Thoracic aorta (tissue), 2 donors: Measurements from ENCODE around the gene PLCB1. TPM values are rescaled to one million over a fixed set of nuclear protein-coding genes. Genes with fewer than 3 reads are reported as not detected.
"Not testable (repeated sequence)": the region's sequence is repeated elsewhere in the genome, so short reads cannot be mapped to it uniquely, and the experiment has no call there.

ENCODE experiments used
- ATAC-seq: fragments of 150-250 bp; one replicate; pipeline ENCODE4 v1.8.0; 2017; ENCODE audit warnings: low read depth; ENCODE audit not compliant: insufficient number of reproducible peaks, low FRiP score
- DNase-seq: peaks from one replicate; pipeline ENCODE4 v3.0.0-alpha.2; 2020; ENCODE audit warnings: low spot score
- H3K27ac ChIP-seq, 2 donors: fragments of 200-600 bp; sonication (generic); 1 replicate in 1 of 2; 2 replicates in 1 of 2; pipeline ENCODE4 v1.5.1; 2016; ENCODE audit warnings: mild to moderate bottlenecking in 2 of 2, moderate library complexity in 2 of 2
- H3K27me3 ChIP-seq: fragments of 200-600 bp; sonication (generic); replicated peaks from 2 replicates; pipeline ENCODE4 v1.6.0; 2016; ENCODE audit warnings: mild to moderate bottlenecking; ENCODE audit not compliant: insufficient read depth
- H3K36me3 ChIP-seq: fragments of 200-600 bp; sonication (generic); one replicate; pipeline ENCODE4 v1.5.1; 2016
- H3K4me1 ChIP-seq, 2 donors: fragments of 200-600 bp; sonication (generic); 1 replicate in 1 of 2; 2 replicates in 1 of 2; pipeline versions ENCODE4 v1.5.1 to v1.6.0; 2016; ENCODE audit warnings: low read depth in 2 of 2, mild to moderate bottlenecking in 1 of 2; ENCODE audit not compliant: control insufficient read depth in 1 of 2
- H3K4me3 ChIP-seq: fragments of 200-600 bp; sonication (generic); 2 replicates; pipeline ENCODE4 v1.5.1; 2016; ENCODE audit warnings: mild to moderate bottlenecking
- H3K9me3 ChIP-seq: fragments of 200-600 bp; sonication (generic); 2 replicates; pipeline ENCODE4 v1.5.1; 2016
- CTCF ChIP-seq: fragments of 200-600 bp; sonication (generic); IDR thresholded peaks from one replicate; pipeline ENCODE4 v1.5.1; 2019; ENCODE audit warnings: antibody characterized with exemption
- total RNA-seq, 2 donors: library from RNA; depleted of rRNA; stranded (reverse); fragments of >200 nt; gene quantifications; one replicate each; pipeline versions ENCODE4 v1.1.0 to v1.2.3, GENCODE V29; 2016

The PLCB1 gene
- total RNA-seq, 2 donors from 2014 or later: 10.8 to 16.3 TPM

GRCh38 chr20:8844179-8844578, 712.1 kb downstream of the PLCB1 start:
- no peaks in the 10 kb centered on the region for H3K27me3 ChIP-seq
- no peaks in the 10 kb centered on the region for H3K4me1 ChIP-seq
- H3K9me3 ChIP-seq: no peaks in the 10 kb centered on the region
- no peaks in the 10 kb centered on the region for H3K36me3 ChIP-seq
- ATAC-seq: no peak
- DNase-seq: no peak
- no peak overlapping the region for H3K27ac ChIP-seq
- no peak for TF ChIP-seq CTCF
- H3K4me3 ChIP-seq: no peak overlapping the region

- Histone ChIP-seq H3K9me3 (no peaks in the 10 kb centered on the region), H3K4me3 (no peak overlapping the region), H3K27ac (no peak overlapping the region), H3K36me3 (no peaks in the 10 kb centered on the region), H3K4me1 (peaks cover 10 to 12% of the 10 kb centered on the region in 2 donors), H3K27me3 (no peaks in the 10 kb centered on the region)
- ATAC-seq (no peak), DNase-seq (no peak)
- TF ChIP-seq CTCF: no peak
Observed at GRCh38 chr20:8849990-8850389, 717.9 kb downstream of the PLCB1 start.

GRCh38 chr20:8851446-8851845, 719.4 kb downstream of the PLCB1 start:
- Histone ChIP-seq H3K4me3 (no peak overlapping the region), H3K9me3 (no peaks in the 10 kb centered on the region), H3K4me1 (peaks cover 13 to 21% of the 10 kb centered on the region in 2 donors), H3K27me3 (no peaks in the 10 kb centered on the region), H3K27ac (no peak overlapping the region), H3K36me3 (no peaks in the 10 kb centered on the region)
- TF ChIP-seq CTCF: no peak
- no peak for ATAC-seq
- no peak for DNase-seq

- not testable (repeated sequence) for DNase-seq, H3K9me3 ChIP-seq, H3K27me3 ChIP-seq, ATAC-seq, H3K4me3 ChIP-seq, H3K27ac ChIP-seq, H3K36me3 ChIP-seq
- H3K4me1 ChIP-seq: peaks cover 13 to 21% of the 10 kb centered on the region in 2 donors
Observed at GRCh38 chr20:8851919-8852318, 719.9 kb downstream of the PLCB1 start.

GRCh38 chr20:8853211-8853610, 721.1 kb downstream of the PLCB1 start:
- H3K9me3 ChIP-seq, H3K36me3 ChIP-seq, H3K27me3 ChIP-seq, ATAC-seq, H3K4me3 ChIP-seq, H3K27ac ChIP-seq, DNase-seq: not testable (repeated sequence)
- H3K4me1 ChIP-seq: peaks cover 13 to 21% of the 10 kb centered on the region in 2 donors

GRCh38 chr20:8853805-8854338, 721.8 kb downstream of the PLCB1 start:
- no peak for DNase-seq
- peaks cover 13 to 21% of the 10 kb centered on the region in 2 donors for H3K4me1 ChIP-seq
- peak overlapping the region; percentile 19 to 43 for H3K27ac ChIP-seq
- H3K36me3 ChIP-seq: no peaks in the 10 kb centered on the region
- peak; percentile 91 for TF ChIP-seq CTCF
- ATAC-seq: peak; percentile 67
- H3K9me3 ChIP-seq: no peaks in the 10 kb centered on the region
- no peaks in the 10 kb centered on the region for H3K27me3 ChIP-seq
- H3K4me3 ChIP-seq: peak overlapping the region; percentile 41
